ENCODE measurements around the gene DNAJB12. TPM values are rescaled to one million over a fixed set of nuclear protein-coding genes. Genes with fewer than 3 reads are reported as not detected.
A peak's percentile ranks its signal among the peaks of the same experiment; 100 is the strongest.

DNAJB12 gene
- total and polyA plus RNA-seq, 8 donors: 14.6 to 22.0 (median 18.8) TPM

DNA sequence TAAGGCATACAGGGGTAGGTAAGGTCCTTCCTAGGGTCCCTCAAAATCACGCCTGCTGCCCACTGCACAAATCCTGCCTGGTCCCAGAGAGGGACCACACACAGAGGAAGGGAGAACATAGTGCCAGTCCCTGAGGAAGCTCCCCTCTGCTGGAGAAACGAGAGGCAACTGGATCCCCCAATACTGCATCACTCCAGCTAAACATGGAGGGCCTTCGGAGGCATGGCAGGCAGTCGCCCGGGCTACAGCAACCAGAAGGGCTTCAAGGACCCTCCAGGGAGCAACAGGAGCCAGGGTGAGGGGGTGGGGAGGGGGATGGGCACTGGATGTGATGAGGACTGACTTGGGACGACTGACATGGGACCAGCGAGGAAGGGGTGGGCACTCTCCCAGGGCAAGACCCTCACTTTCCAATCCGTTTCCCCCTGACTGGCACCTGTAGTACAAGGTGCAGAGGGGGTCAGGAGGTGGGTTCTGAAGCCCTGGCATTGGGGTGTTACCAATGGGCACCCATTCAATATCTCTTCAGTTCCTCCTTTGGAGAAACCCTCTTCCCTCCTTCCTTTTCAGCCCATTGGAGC is 59.3 kb downstream of the DNAJB12 start:
- no peak for DNase-seq
- FAIRE-seq: no peak
- Histone ChIP-seq H3K4me1 (peaks cover 0 to 11% (median 11%) of the 10 kb centered on the region in 3 donors), H3K27me3 (no peaks in the 10 kb centered on the region), H3K4me3 (no peak overlapping the region), H3K27ac (no peak overlapping the region), H3K9me3 (no peaks in the 10 kb centered on the region), H3K36me3 (no peaks in the 10 kb centered on the region)
- ATAC-seq: no peak
- 91 to 97% methylated on average over 8 of the region's 8 CpGs for WGBS, 2 donors
- TF ChIP-seq, protein P1, sequence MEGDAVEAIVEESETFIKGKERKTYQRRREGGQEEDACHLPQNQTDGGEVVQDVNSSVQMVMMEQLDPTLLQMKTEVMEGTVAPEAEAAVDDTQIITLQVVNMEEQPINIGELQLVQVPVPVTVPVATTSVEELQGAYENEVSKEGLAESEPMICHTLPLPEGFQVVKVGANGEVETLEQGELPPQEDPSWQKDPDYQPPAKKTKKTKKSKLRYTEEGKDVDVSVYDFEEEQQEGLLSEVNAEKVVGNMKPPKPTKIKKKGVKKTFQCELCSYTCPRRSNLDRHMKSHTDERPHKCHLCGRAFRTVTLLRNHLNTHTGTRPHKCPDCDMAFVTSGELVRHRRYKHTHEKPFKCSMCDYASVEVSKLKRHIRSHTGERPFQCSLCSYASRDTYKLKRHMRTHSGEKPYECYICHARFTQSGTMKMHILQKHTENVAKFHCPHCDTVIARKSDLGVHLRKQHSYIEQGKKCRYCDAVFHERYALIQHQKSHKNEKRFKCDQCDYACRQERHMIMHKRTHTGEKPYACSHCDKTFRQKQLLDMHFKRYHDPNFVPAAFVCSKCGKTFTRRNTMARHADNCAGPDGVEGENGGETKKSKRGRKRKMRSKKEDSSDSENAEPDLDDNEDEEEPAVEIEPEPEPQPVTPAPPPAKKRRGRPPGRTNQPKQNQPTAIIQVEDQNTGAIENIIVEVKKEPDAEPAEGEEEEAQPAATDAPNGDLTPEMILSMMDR (IDR thresholded peaks at IDR 0.05): no peak
- intact Hi-C loops (cut with DNase I): no loop called here

DNA sequence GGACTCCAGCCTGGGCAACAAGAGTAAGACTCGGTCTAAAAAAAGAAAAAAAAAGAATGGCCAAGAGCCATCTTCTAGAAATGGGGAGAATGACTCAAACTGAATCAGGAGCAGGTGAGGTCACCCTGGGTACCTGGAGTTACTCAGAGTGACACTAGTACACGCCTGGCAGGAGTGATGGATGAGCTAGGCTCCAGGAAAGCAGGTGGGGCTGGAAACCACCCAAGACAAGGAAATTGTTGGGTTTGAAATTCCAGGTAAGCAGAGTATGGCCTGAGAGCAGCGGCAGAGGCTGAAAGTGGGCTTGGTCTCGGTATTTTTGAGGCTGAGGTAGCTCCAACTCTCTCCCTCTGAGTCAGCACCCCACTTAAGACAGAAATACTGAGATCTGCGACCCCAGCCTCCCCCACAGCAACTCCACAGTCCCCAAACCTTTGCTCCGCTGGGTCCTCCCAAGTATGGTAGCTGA is 62.5 kb downstream of the DNAJB12 start:
- peaks cover 0 to 8% (median 7%) of the 10 kb centered on the region in 3 donors for H3K4me1 ChIP-seq
- peak overlapping the region; percentile 39 to 82 (median 61) for H3K27ac ChIP-seq
- no peaks in the 10 kb centered on the region for H3K36me3 ChIP-seq
- DNase-seq (peak in 3 of 6 donors; percentile 61 to 70 (median 68)), ATAC-seq (peak; percentile 70 to 84 (median 76)), FAIRE-seq (no peak)
- 52 to 60% methylated on average over 6 of the region's 6 CpGs for WGBS, 2 donors
- no peak overlapping the region for H3K4me3 ChIP-seq
- H3K27me3 ChIP-seq: no peaks in the 10 kb centered on the region
- TF ChIP-seq, protein P1 (IDR thresholded peaks at IDR 0.05): no peak
- intact Hi-C loops (cut with DNase I): no loop called here
- no peaks in the 10 kb centered on the region for H3K9me3 ChIP-seq

DNA sequence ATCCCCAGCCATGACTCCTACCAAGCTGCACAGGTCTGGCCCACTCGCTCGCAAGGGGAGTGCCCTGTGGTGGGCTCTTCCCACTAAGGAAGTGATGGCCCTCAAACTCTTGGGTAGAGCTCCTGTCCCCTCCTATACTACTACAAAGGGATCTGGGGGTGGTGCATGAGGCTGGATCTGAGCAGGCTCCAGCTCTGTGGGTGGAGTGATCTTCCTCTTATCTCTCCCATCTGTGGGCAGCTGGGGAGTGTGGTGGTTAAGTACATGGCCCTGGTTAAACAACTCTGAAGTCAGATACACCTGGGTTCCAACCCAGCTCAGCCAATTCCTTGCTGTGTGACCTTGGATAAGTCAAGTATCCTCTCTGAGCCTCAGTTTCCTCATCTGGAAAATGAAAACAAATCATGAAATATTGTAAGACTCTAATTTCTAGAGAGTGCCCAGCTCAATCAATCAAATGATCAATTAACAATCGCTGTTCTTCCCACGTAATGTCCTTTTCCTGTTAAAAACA is 63.6 kb downstream of the DNAJB12 start:
- Histone ChIP-seq H3K36me3 (no peaks in the 10 kb centered on the region), H3K9me3 (no peaks in the 10 kb centered on the region), H3K27me3 (no peaks in the 10 kb centered on the region), H3K27ac (no peak overlapping the region), H3K4me1 (peaks cover 0 to 5% (median 4%) of the 10 kb centered on the region in 3 donors), H3K4me3 (no peak overlapping the region)
- TF ChIP-seq, protein P1 (IDR thresholded peaks at IDR 0.05): no peak
- WGBS, 2 donors: 96 to 98% methylated on average over 4 of the region's 4 CpGs
- DNase-seq (no peak), FAIRE-seq (no peak), ATAC-seq (no peak)
- intact Hi-C loops (cut with DNase I): no loop called here

DNA sequence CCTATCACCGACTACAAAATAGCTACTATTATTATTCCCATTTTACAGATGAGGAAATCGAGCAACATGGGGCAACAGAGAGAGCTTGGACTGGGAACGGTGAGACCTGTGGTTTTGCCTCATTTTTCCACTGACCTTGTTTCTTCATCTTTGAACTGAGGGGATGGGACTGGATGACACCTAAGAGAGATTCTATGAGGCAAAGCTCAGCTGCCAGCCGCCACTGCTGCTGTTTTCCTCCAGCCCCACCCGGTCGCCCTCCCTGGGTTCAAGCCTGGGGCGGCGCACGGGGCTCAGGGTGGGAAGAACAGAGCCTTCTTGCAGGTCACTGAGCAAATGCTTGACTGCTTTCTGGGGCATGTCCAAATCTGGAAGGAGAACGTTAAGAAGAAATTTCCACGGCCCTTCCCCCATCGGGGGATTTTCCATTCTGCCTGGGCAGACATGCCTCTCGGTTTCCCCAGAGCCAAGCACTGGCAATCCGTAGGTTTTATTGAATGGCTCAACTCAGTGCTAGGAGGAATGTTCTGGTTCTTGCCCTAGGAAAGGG is 68.7 kb downstream of the DNAJB12 start:
- Histone ChIP-seq H3K27ac (no peak overlapping the region), H3K9me3 (no peaks in the 10 kb centered on the region), H3K4me1 (no peaks in the 10 kb centered on the region), H3K4me3 (no peak overlapping the region), H3K27me3 (no peaks in the 10 kb centered on the region), H3K36me3 (no peaks in the 10 kb centered on the region)
- intact Hi-C loops (cut with DNase I): no loop called here
- 74 to 78% methylated on average over 14 of the region's 14 CpGs for WGBS, 2 donors
- FAIRE-seq (no peak), DNase-seq (no peak), ATAC-seq (no peak)
- TF ChIP-seq, protein P1 (IDR thresholded peaks at IDR 0.05): no peak

DNA sequence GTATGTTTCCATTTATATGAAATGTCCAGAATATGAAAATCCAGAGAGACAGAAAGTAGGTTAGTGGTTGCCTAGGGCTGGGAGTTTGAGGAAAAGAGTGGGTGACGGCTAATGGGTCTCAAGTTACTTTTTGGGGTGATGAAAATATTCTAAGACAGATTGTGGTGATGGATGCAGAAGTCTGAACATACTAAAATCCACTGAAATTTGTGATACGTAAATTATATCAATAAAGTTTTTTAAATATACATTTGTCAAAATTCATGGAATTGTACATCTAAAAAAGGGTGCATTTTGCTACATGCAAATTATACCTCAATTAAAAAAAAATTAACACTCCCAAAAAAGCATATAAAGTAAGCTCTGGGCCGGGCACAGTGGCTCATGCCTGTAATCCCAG is 71.6 kb downstream of the DNAJB12 start:
- TF ChIP-seq, protein P1 (IDR thresholded peaks at IDR 0.05): no peak
- Histone ChIP-seq H3K9me3 (no peaks in the 10 kb centered on the region), H3K4me1 (no peaks in the 10 kb centered on the region), H3K36me3 (no peaks in the 10 kb centered on the region), H3K27me3 (no peaks in the 10 kb centered on the region), H3K27ac (no peak overlapping the region), H3K4me3 (no peak overlapping the region)
- FAIRE-seq (no peak), DNase-seq (no peak), ATAC-seq (no peak)
- WGBS, 2 donors: 76 to 90% methylated on average over 3 of the region's 3 CpGs
- intact Hi-C loops (cut with DNase I): no loop called here

All from pancreas (tissue), 10 donors.